ENCODE data around the gene RIT1.
A peak's percentile ranks its signal among the peaks of the same experiment; 100 is the strongest.

RIT1 gene

DNA sequence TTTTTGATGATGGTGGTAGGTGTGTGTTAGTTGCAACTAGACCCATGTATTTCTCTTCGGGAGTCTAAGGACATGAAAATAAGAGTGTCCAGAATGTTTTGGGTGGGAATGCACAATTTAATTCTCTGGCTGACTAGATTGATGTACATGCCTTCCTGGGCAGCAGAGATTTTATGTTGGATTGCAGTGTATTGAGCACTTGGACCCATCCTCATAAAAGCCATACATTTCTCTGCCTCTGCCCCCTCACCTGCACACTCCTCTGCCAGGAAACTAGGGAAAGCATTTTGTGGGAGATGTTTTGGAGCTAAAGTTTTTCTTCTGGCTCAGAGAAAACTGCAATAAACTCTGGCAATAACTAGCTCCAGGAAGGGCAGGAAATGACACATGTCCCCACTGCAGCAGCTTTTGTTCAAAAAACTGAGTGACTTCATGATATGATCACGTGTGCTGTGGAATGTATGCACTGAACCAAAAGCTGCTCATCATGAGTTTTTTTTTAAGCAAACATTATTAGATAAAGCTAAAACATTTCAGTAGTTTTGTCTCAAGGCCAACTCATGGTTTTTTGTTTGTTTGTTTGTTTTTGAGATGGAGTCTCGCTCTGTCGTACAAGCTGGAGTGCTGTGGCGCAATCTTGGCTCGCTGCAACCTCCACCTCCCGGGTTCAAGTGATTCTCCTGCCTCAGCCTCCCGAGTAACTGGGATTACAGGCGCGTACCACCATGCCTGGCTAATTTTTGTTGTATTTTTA, 17.6 kb downstream of the RIT1 start:
- TF ChIP-seq, protein P1, sequence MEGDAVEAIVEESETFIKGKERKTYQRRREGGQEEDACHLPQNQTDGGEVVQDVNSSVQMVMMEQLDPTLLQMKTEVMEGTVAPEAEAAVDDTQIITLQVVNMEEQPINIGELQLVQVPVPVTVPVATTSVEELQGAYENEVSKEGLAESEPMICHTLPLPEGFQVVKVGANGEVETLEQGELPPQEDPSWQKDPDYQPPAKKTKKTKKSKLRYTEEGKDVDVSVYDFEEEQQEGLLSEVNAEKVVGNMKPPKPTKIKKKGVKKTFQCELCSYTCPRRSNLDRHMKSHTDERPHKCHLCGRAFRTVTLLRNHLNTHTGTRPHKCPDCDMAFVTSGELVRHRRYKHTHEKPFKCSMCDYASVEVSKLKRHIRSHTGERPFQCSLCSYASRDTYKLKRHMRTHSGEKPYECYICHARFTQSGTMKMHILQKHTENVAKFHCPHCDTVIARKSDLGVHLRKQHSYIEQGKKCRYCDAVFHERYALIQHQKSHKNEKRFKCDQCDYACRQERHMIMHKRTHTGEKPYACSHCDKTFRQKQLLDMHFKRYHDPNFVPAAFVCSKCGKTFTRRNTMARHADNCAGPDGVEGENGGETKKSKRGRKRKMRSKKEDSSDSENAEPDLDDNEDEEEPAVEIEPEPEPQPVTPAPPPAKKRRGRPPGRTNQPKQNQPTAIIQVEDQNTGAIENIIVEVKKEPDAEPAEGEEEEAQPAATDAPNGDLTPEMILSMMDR (IDR thresholded peaks at IDR 0.05), result no peak
- H3K27ac ChIP-seq, result peak overlapping the region; percentile 69 to 78
- intact Hi-C loops (cut with DNase I; ENCODE audit: low total_unique reads), result no loop called here
- DNase-seq, result peak in 1 of 2 donors; percentile 32
- peaks cover 0 to 21% (median 16%) of the 10 kb centered on the region in 4 donors for H3K4me1 ChIP-seq
- no peaks in the 10 kb centered on the region for H3K27me3 ChIP-seq
- no peaks in the 10 kb centered on the region for H3K9me3 ChIP-seq
- peaks cover 5 to 22% (median 22%) of the 10 kb centered on the region in 3 donors for H3K36me3 ChIP-seq
- no peak overlapping the region for H3K4me3 ChIP-seq

DNA sequence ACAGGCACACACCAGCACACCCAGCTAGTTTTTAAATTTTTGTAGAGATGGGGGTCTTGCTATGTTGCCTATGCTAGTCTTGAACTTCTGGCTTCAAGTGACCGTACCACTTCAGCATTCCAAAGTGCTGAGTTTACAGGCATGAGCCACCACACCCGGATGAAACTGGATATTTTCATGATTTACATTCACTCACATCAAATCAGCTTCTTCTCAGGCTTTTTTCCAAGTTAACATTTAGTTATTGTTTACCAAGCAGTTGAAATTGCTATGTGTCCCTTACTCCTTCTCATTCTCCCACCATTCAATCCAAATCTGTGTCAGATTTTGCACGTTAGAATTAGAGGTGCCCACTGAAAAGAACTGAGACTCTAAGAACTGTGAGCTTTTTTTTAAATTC, 18.4 kb downstream of the RIT1 start:
- intact Hi-C loops (cut with DNase I; ENCODE audit: low total_unique reads), result no loop called here
- peaks cover 0 to 21% (median 16%) of the 10 kb centered on the region in 4 donors for H3K4me1 ChIP-seq
- TF ChIP-seq, protein P1 (IDR thresholded peaks at IDR 0.05), result no peak
- H3K9me3 ChIP-seq, result no peaks in the 10 kb centered on the region
- no peaks in the 10 kb centered on the region for H3K27me3 ChIP-seq
- H3K4me3 ChIP-seq, result no peak overlapping the region
- H3K27ac ChIP-seq, result peak overlapping the region; percentile 69 to 78
- DNase-seq, result no peak
- H3K36me3 ChIP-seq, result peaks cover 5 to 22% (median 19%) of the 10 kb centered on the region in 3 donors

DNA sequence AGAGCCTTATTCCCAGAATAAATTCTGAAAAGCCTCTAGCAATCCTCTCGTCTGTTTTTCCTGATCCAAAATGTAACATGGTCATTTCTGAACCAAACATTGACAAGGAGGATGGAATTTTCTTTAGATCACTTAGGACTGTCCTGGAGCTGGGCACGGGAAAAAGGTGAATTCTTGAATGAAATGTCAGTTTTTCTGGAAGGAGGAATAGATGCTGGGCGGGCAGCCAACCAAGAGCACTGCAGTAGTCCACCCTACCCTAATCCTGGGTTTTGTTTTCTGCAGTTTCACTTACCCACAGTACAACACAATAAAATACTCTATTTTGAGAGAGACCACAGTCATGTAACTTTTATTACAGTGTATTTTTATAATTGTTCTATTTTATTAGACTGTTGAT, 20.9 kb downstream of the RIT1 start:
- TF ChIP-seq, protein P1 (IDR thresholded peaks at IDR 0.05), result no peak
- Histone ChIP-seq H3K9me3 (no peaks in the 10 kb centered on the region), H3K27me3 (no peaks in the 10 kb centered on the region), H3K27ac (no peak overlapping the region), H3K4me1 (peaks cover 0 to 21% (median 16%) of the 10 kb centered on the region in 4 donors), H3K36me3 (peaks cover 0 to 7% (median 0%) of the 10 kb centered on the region in 3 donors), H3K4me3 (no peak overlapping the region)
- intact Hi-C loops (cut with DNase I; ENCODE audit: low total_unique reads), result no loop called here
- no peak for DNase-seq

DNA sequence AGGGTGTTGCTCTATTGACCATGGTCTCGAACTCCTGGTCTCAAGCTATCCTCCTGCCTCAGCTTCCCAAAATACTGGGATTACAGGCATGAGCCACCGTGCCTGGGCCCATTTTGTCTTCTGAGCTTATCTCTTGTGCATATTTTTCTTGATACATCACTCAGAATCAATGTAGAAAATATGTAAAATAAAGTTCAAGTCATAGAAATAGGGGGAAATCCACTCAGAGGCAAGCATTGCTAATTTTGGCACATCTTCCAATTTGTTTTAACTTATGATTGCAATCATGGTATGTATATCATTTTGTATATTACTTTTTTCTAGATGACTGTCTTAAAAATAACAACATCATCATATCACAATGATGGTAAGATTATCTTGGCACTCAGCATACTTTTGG, 21.6 kb downstream of the RIT1 start:
- no peaks in the 10 kb centered on the region for H3K9me3 ChIP-seq
- H3K36me3 ChIP-seq, result peaks cover 0 to 7% (median 0%) of the 10 kb centered on the region in 3 donors
- intact Hi-C loops (cut with DNase I; ENCODE audit: low total_unique reads), result no loop called here
- TF ChIP-seq, protein P1 (IDR thresholded peaks at IDR 0.05), result no peak
- H3K27me3 ChIP-seq, result no peaks in the 10 kb centered on the region
- peaks cover 0 to 21% (median 16%) of the 10 kb centered on the region in 4 donors for H3K4me1 ChIP-seq
- no peak overlapping the region for H3K4me3 ChIP-seq
- no peak overlapping the region for H3K27ac ChIP-seq
- no peak for DNase-seq

GRCh38 chr1:155888481-155888880, 22.7 kb downstream of the RIT1 start:
- H3K27ac ChIP-seq, result no peak overlapping the region
- no peak overlapping the region for H3K4me3 ChIP-seq
- intact Hi-C loops (cut with DNase I; ENCODE audit: low total_unique reads), result no loop called here
- DNase-seq, result no peak
- peaks cover 0 to 7% (median 0%) of the 10 kb centered on the region in 3 donors for H3K36me3 ChIP-seq
- TF ChIP-seq, protein P1 (IDR thresholded peaks at IDR 0.05), result no peak
- H3K4me1 ChIP-seq, result peaks cover 0 to 12% (median 11%) of the 10 kb centered on the region in 4 donors
- H3K27me3 ChIP-seq, result no peaks in the 10 kb centered on the region
- H3K9me3 ChIP-seq, result no peaks in the 10 kb centered on the region
